Nephron progenitor cell (in vitro differentiated cells): ENCODE results near the gene GOLPH3L.
A peak's percentile ranks its signal among the peaks of the same experiment; 100 is the strongest.
"Not testable (repeated sequence)": the region's sequence is repeated elsewhere in the genome, so short reads cannot be mapped to it uniquely, and the experiment has no call there.

Source experiments
- DNase-seq: peaks from one replicate; pipeline ENCODE4 v3.0.0; 2021
- H3K27ac Mint-ChIP-seq: 2 replicates; pipeline ENCODE4 v1.8.0; 2021; ENCODE audit warnings: mild to moderate bottlenecking, moderate library complexity, mixed read lengths
- H3K27me3 Mint-ChIP-seq: 2 replicates; pipeline ENCODE4 v1.8.0; 2021; ENCODE audit warnings: mild to moderate bottlenecking, low read depth, mixed read lengths; ENCODE audit not compliant: poor library complexity
- H3K36me3 Mint-ChIP-seq: 2 replicates; pipeline ENCODE4 v1.8.0; 2021; ENCODE audit warnings: low read depth, mixed read lengths
- H3K4me1 Mint-ChIP-seq: 2 replicates; pipeline ENCODE4 v1.8.0; 2021; ENCODE audit warnings: mixed read lengths
- H3K4me3 Mint-ChIP-seq: 2 replicates; pipeline ENCODE4 v1.8.0; 2021; ENCODE audit warnings: mild to moderate bottlenecking, moderate library complexity, mixed read lengths
- H3K9me3 Mint-ChIP-seq: 2 replicates; pipeline ENCODE4 v1.8.0; 2021; ENCODE audit warnings: mild to moderate bottlenecking, moderate library complexity, mixed read lengths
- CTCF ChIP-seq: fragments of 200-600 bp; sonication (generic); IDR thresholded peaks from 2 replicates; pipeline ENCODE4 v1.5.0; 2021; ENCODE audit warnings: antibody characterized with exemption

The GOLPH3L gene

GRCh38 chr1:150718225-150718891 lies 21.4 kb upstream of the GOLPH3L start:
- no peak for TF ChIP-seq CTCF
- H3K4me1 Mint-ChIP-seq = peaks cover under 1% of the 10 kb centered on the region
- no peak for DNase-seq
- H3K4me3 Mint-ChIP-seq = no peak overlapping the region
- H3K36me3 Mint-ChIP-seq = peaks cover 3% of the 10 kb centered on the region
- peaks cover 21% of the 10 kb centered on the region for H3K9me3 Mint-ChIP-seq
- H3K27me3 Mint-ChIP-seq = peaks cover 3% of the 10 kb centered on the region
- H3K27ac Mint-ChIP-seq = no peak overlapping the region

GRCh38 chr1:150709031-150709430 lies 12.1 kb upstream of the GOLPH3L start:
- not testable (repeated sequence) for H3K4me3 Mint-ChIP-seq, H3K9me3 Mint-ChIP-seq, H3K27ac Mint-ChIP-seq, H3K27me3 Mint-ChIP-seq, DNase-seq, H3K36me3 Mint-ChIP-seq
- peaks cover 13% of the 10 kb centered on the region for H3K4me1 Mint-ChIP-seq

GRCh38 chr1:150708595-150708994 lies 11.6 kb upstream of the GOLPH3L start:
- DNase-seq = no peak
- no peaks in the 10 kb centered on the region for H3K27me3 Mint-ChIP-seq
- H3K9me3 Mint-ChIP-seq = no peaks in the 10 kb centered on the region
- TF ChIP-seq CTCF = no peak
- peaks cover 13% of the 10 kb centered on the region for H3K4me1 Mint-ChIP-seq
- H3K36me3 Mint-ChIP-seq = no peaks in the 10 kb centered on the region
- H3K4me3 Mint-ChIP-seq = no peak overlapping the region
- no peak overlapping the region for H3K27ac Mint-ChIP-seq

- DNase-seq = no peak
- Mint-ChIP-seq H3K9me3 (no peaks in the 10 kb centered on the region), H3K27ac (peak overlapping the region; percentile 8), H3K36me3 (no peaks in the 10 kb centered on the region), H3K27me3 (no peaks in the 10 kb centered on the region), H3K4me1 (peaks cover 6% of the 10 kb centered on the region), H3K4me3 (no peak overlapping the region)
- no peak for TF ChIP-seq CTCF
Observed at GRCh38 chr1:150706091-150706490, 9.1 kb upstream of the GOLPH3L start.

DNA sequence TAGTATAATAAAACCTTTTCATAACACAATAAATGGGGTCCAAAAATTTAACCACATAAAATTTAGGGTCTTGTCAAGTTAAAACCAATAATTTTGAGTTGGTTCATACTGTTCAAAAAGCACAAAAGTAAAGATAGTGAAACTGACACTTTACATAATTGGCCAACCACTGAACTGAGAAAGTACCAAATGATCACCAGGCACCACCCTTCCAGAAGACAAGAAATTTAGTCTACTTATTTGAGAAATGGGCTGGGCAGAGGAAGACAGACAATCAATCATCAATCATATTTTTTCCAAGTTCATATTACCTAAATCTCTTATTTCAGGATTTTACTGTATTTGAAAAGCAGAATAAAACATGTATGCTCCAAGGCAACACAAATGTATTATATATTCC lies 6.5 kb upstream of the GOLPH3L start:
- DNase-seq = no peak
- Mint-ChIP-seq H3K36me3 (no peaks in the 10 kb centered on the region), H3K4me1 (no peaks in the 10 kb centered on the region)

GRCh38 chr1:150696590-150696989 lies 364 bp downstream of the GOLPH3L start:
- peaks cover 8% of the 10 kb centered on the region for H3K27me3 Mint-ChIP-seq
- no peaks in the 10 kb centered on the region for H3K9me3 Mint-ChIP-seq
- H3K4me1 Mint-ChIP-seq = peaks cover 27% of the 10 kb centered on the region
- peak overlapping the region; percentile 100 for H3K4me3 Mint-ChIP-seq
- peaks cover 36% of the 10 kb centered on the region for H3K36me3 Mint-ChIP-seq
- H3K27ac Mint-ChIP-seq = peak overlapping the region; percentile 98
- no peak for DNase-seq
- no peak for TF ChIP-seq CTCF

More for the DNA sequence above, 6.5 kb upstream of the GOLPH3L start:
- Mint-ChIP-seq H3K9me3 (no peaks in the 10 kb centered on the region), H3K27me3 (peaks cover 8% of the 10 kb centered on the region), H3K4me3 (no peak overlapping the region), H3K27ac (no peak overlapping the region)
- TF ChIP-seq CTCF = no peak
